Endothelial cell of umbilical vein (primary cell): ENCODE measurements around the gene ACBD6.

Experiments used
- EZH2 ChIP-seq: IDR thresholded peaks from 2 replicates; pipeline ENCODE4 v1.6.1; 2012; ENCODE audit warnings: borderline replicate concordance, low read depth, mild to moderate bottlenecking, moderate library complexity, low read length, inconsistent platforms; ENCODE audit not compliant: severe bottlenecking
- FOS ChIP-seq: IDR thresholded peaks from 2 replicates; pipeline ENCODE4 v1.6.1; 2011; ENCODE audit warnings: mild to moderate bottlenecking, low read length, moderate library complexity, borderline replicate concordance; ENCODE audit not compliant: insufficient read depth

DNA sequence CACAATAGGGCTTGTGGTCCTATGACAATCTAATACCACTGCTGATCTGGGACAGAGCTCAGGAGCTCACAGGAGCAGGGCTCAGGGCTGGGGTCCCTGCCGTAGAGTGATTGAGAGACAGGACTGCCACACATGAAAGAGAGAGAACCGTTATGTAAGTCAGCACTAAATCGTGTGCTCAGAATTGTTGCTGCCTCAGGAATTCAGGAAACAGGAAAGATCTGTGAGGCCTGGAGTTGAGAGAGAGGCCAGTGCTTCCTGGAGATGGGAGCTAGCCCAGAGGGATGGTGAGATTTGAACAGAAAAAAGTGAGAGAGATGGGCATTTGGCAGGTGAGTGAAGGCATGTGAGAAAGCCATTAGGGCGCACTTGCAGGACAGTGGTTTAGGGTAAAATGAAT lies 17.5 kb upstream of the ACBD6 start:
- no peak for TF ChIP-seq EZH2
- TF ChIP-seq FOS: no peak
